Kidney (tissue), 14 donors: ENCODE data around the gene HOXC12. TPM values are rescaled to one million over a fixed set of nuclear protein-coding genes. Genes with fewer than 3 reads are reported as not detected.

Experiments
- DNase-seq, 5 donors: peaks; one replicate each; pipeline ENCODE4 v3.0.0-alpha.2; 2013 to 2020
- FAIRE-seq: peaks from 2 replicates; lab custom pipeline; 2012; peaks lifted over from hg19 to GRCh38; lab: Jason Lieb, UNC
- H3K27ac ChIP-seq, 2 donors: one replicate each; pipeline ENCODE4 v1.7.0; 2013; ENCODE audit warnings: low read depth in 2 of 2, low read length in 2 of 2, inconsistent platforms in 1 of 2
- H3K27me3 ChIP-seq: one replicate; pipeline ENCODE4 v1.7.1; 2013; ENCODE audit warnings: low read length, inconsistent platforms; ENCODE audit not compliant: control insufficient read depth, insufficient read depth
- H3K36me3 ChIP-seq, 3 donors: one replicate each; pipeline versions ENCODE4 v1.7.0 to v1.7.1; 2013; ENCODE audit warnings: low read length in 3 of 3, control low read depth in 1 of 3, inconsistent platforms in 1 of 3; ENCODE audit not compliant: insufficient read depth in 3 of 3, control insufficient read depth in 2 of 3
- H3K4me1 ChIP-seq, 3 donors: one replicate each; pipeline versions ENCODE4 v1.7.0 to v1.7.1; 2013; ENCODE audit warnings: low read length in 3 of 3, inconsistent platforms in 1 of 3, low read depth in 1 of 3; ENCODE audit not compliant: control insufficient read depth in 2 of 3, insufficient read depth in 2 of 3
- H3K4me3 ChIP-seq, 3 donors: one replicate each; pipeline versions ENCODE4 v1.7.0 to v1.8.1; 2013; ENCODE audit warnings: low read length in 3 of 3, control low read depth in 1 of 3, inconsistent platforms in 1 of 3
- H3K9ac ChIP-seq, 3 donors: one replicate each; pipeline versions ENCODE4 v1.7.0 to v1.7.1; 2013; ENCODE audit warnings: low read length in 3 of 3, control low read depth in 1 of 3, inconsistent platforms in 1 of 3
- H3K9me3 ChIP-seq, 3 donors: one replicate each; pipeline versions ENCODE4 v1.7.0 to v1.7.1; 2013; ENCODE audit warnings: low read length in 3 of 3, control low read depth in 1 of 3, inconsistent platforms in 1 of 3; ENCODE audit not compliant: control insufficient read depth in 2 of 3, insufficient read depth in 1 of 3
- CTCF ChIP-seq: IDR thresholded peaks from 3 replicates; pipeline ENCODE4 v1.5.1; 2012; ENCODE audit warnings: mild to moderate bottlenecking, moderate library complexity, borderline replicate concordance; ENCODE audit not compliant: insufficient read depth; ENCODE audit errors: extremely low read depth
- intact Hi-C: fragments of 100-400 bp; cut with DNase I; formaldehyde crosslinking; loops from one replicate; pipeline ENCODE4 v1.11.1; 2022
- polyA plus RNA-seq: library from polyadenylated mRNA; stranded (reverse); fragments of 350-450 nt; fragmentation: Illumina TruSeq; extraction: RNeasy Lipid Tissue Mini Kit (QIAGEN cat#74804); gene quantifications from one replicate; pipeline ENCODE4 v1.2.3, GENCODE V29; 2014; ENCODE audit warnings: low read depth, low replicate concordance; ENCODE audit not compliant: insufficient read depth
- total RNA-seq: library from RNA; stranded (reverse); fragmentation: NEBNext Ultra II Directional; extraction: Animal tissue kit (Norgen Biotek cat#: 25700); gene quantifications from one replicate; pipeline ENCODE4 v1.2.1, GENCODE V29; 2021
- donor health status: control.
- donor health status: control.
- donor health status: control.
- donor health status: control.
- donor health status: control.
- donor health status: DM: yes; HTN: yes; CAD: no.
- donor health status: Normal renal cell carcinoma (clear cell type).

HOXC12 gene
- total and polyA plus RNA-seq, 2 donors from 2014 or later: not detected

- intact Hi-C loops: no loop called here
- Histone ChIP-seq H3K9me3 (no peaks in the 10 kb centered on the region), H3K27ac (no peak overlapping the region), H3K4me3 (no peak overlapping the region), H3K27me3 (peaks cover 49% of the 10 kb centered on the region), H3K4me1 (no peaks in the 10 kb centered on the region), H3K9ac (no peak overlapping the region), H3K36me3 (no peaks in the 10 kb centered on the region)
- FAIRE-seq (no peak), DNase-seq (no peak)
- TF ChIP-seq CTCF: no peak
Measured at GRCh38 chr12:53969588-53970259, 15.0 kb downstream of the HOXC12 start.

GRCh38 chr12:53970451-53970850, 15.7 kb downstream of the HOXC12 start:
- Histone ChIP-seq H3K27ac (no peak overlapping the region), H3K27me3 (peaks cover 43% of the 10 kb centered on the region), H3K9me3 (no peaks in the 10 kb centered on the region), H3K4me1 (peaks cover 0 to 1% (median 0%) of the 10 kb centered on the region in 3 donors), H3K4me3 (no peak overlapping the region), H3K36me3 (no peaks in the 10 kb centered on the region), H3K9ac (no peak overlapping the region)
- no peak for DNase-seq
- intact Hi-C loops: no loop called here
- FAIRE-seq: no peak
- no peak for TF ChIP-seq CTCF

- no peak for TF ChIP-seq CTCF
- intact Hi-C loops: no loop called here
- Histone ChIP-seq H3K9me3 (no peaks in the 10 kb centered on the region), H3K9ac (no peak overlapping the region), H3K4me1 (peaks cover 0 to 3% (median 0%) of the 10 kb centered on the region in 3 donors), H3K4me3 (no peak overlapping the region), H3K27ac (no peak overlapping the region), H3K27me3 (peaks cover 40% of the 10 kb centered on the region), H3K36me3 (no peaks in the 10 kb centered on the region)
- DNase-seq: no peak
- FAIRE-seq: no peak
Measured at GRCh38 chr12:53971129-53971528, 16.4 kb downstream of the HOXC12 start.

- Histone ChIP-seq H3K36me3 (no peaks in the 10 kb centered on the region), H3K9ac (no peak overlapping the region), H3K27me3 (peaks cover 38% of the 10 kb centered on the region), H3K9me3 (no peaks in the 10 kb centered on the region), H3K27ac (no peak overlapping the region), H3K4me1 (peaks cover 0 to 3% (median 0%) of the 10 kb centered on the region in 3 donors), H3K4me3 (no peak overlapping the region)
- TF ChIP-seq CTCF: no peak
- intact Hi-C loops: no loop called here
- FAIRE-seq: no peak
- DNase-seq: no peak
Measured at GRCh38 chr12:53971686-53972085, 17.0 kb downstream of the HOXC12 start.
